Measurements from ENCODE around the gene VPS35L.

VPS35L gene

GRCh38 chr16:19749571-19750080 is 194.1 kb downstream of the VPS35L start:
- no peak for DNase-seq (ENCODE audit: low read depth)

Data from activated T-cell treated with anti-CD3 and anti-CD28 coated beads for 48 hours (primary cell).